ENCODE data around the gene AQP2. TPM values are rescaled to one million over a fixed set of nuclear protein-coding genes. Genes with fewer than 3 reads are reported as not detected.

The AQP2 gene
- total and polyA plus RNA-seq, 2 of the 13 experiments (the other 11 are each of a cell fraction or from before 2014, with no cell fraction given), result not detected

GRCh38 chr12:49967042-49967776 lies 16.7 kb downstream of the AQP2 start (continued):
- TF ChIP-seq ZNF407 (CRISPR knock-in tag; IDR thresholded peaks at IDR 0.05; ENCODE audit: not compliant biosample characterization), result no peak
- no peak for TF ChIP-seq BATF2 (CRISPR knock-in tag; IDR thresholded peaks at IDR 0.05)
- TF ChIP-seq KAT7 (CRISPR knock-in tag; IDR thresholded peaks at IDR 0.05; ENCODE audit: borderline replicate concordance), result peak; percentile 25; the same call in 1 of the 2 replicates
- no peak for TF ChIP-seq ZNF24 (IDR thresholded peaks at IDR 0.05)
- TF ChIP-seq ZNF343 (CRISPR knock-in tag; IDR thresholded peaks at IDR 0.05), result 0 out of 2 replicates have a peak, but pooled peaks have one; percentile 52
- no peak for TF ChIP-seq ZNF672 (CRISPR knock-in tag; IDR thresholded peaks at IDR 0.05)
- 0 out of 2 replicates have a peak, but pooled peaks have one; percentile 12 for TF ChIP-seq PAXIP1 (CRISPR knock-in tag; conservative IDR thresholded peaks at IDR 0.05)
- no peak for TF ChIP-seq FOXA3 (CRISPR knock-in tag; IDR thresholded peaks at IDR 0.05)
- no peak for TF ChIP-seq ZBTB49 (CRISPR knock-in tag; IDR thresholded peaks at IDR 0.05; ENCODE audit: borderline replicate concordance)
- no peak for TF ChIP-seq MYPOP (CRISPR knock-in tag; IDR thresholded peaks at IDR 0.05)
- no peak for TF ChIP-seq RBFOX2 (IDR thresholded peaks at IDR 0.05; ENCODE audit: low read depth, low read length)
- TF ChIP-seq KDM1A (CRISPR knock-in tag; IDR thresholded peaks at IDR 0.05), result no peak

Data from HepG2 (cell line).